Mesenteric fat pad (tissue), 1 donor: ENCODE data around the gene FAM149B1. TPM values are rescaled to one million over a fixed set of nuclear protein-coding genes. Genes with fewer than 3 reads are reported as not detected.

Source experiments
- DNase-seq: peaks from one replicate; pipeline ENCODE4 v3.0.0-alpha.2; 2020; ENCODE audit warnings: low spot score
- total RNA-seq: library from RNA; stranded (reverse); fragmentation: NEBNext Ultra II Directional; extraction: Animal tissue kit (Norgen Biotek cat#: 25700); gene quantifications from one replicate; pipeline ENCODE4 v1.2.1, GENCODE V29; 2021
- donor health status: DM: yes; HTN: yes; CAD: no.

Gene FAM149B1
- total RNA-seq, 1 donor from 2014 or later: 18.1 TPM

GRCh38 chr10:73172867-73173266, 4.9 kb downstream of the FAM149B1 start:
- no peak for DNase-seq

GRCh38 chr10:73174148-73174925, 6.4 kb downstream of the FAM149B1 start:
- DNase-seq: no peak

- no peak for DNase-seq
These were observed 14.6 kb downstream of the FAM149B1 start for GRCh38 chr10:73182568-73182967.

GRCh38 chr10:73183667-73184281, 15.9 kb downstream of the FAM149B1 start:
- no peak for DNase-seq

- DNase-seq: no peak
These were observed 18.3 kb downstream of the FAM149B1 start for GRCh38 chr10:73186266-73186665.

- DNase-seq: no peak
These were observed 22.3 kb downstream of the FAM149B1 start for GRCh38 chr10:73190188-73190587.

GRCh38 chr10:73205081-73205480, 37.2 kb downstream of the FAM149B1 start:
- no peak for DNase-seq

- DNase-seq: no peak
These were observed 38.0 kb downstream of the FAM149B1 start for GRCh38 chr10:73205890-73206289.

GRCh38 chr10:73206385-73206784, 38.5 kb downstream of the FAM149B1 start:
- no peak for DNase-seq

GRCh38 chr10:73207883-73208282, 40.0 kb downstream of the FAM149B1 start:
- DNase-seq: no peak

GRCh38 chr10:73209705-73210104, 41.8 kb downstream of the FAM149B1 start:
- no peak for DNase-seq

GRCh38 chr10:73210395-73211105, 42.6 kb downstream of the FAM149B1 start:
- no peak for DNase-seq

- DNase-seq: no peak
These were observed 43.3 kb downstream of the FAM149B1 start for GRCh38 chr10:73211106-73211811.

GRCh38 chr10:73215749-73216148, 47.8 kb downstream of the FAM149B1 start:
- DNase-seq: no peak

GRCh38 chr10:73217628-73218027, 49.7 kb downstream of the FAM149B1 start:
- DNase-seq: no peak

GRCh38 chr10:73218431-73219191, 50.7 kb downstream of the FAM149B1 start:
- no peak for DNase-seq

GRCh38 chr10:73219384-73219783, 51.5 kb downstream of the FAM149B1 start:
- no peak for DNase-seq

- no peak for DNase-seq
These were observed 53.1 kb downstream of the FAM149B1 start for GRCh38 chr10:73220989-73221388.

GRCh38 chr10:73225518-73225917, 57.6 kb downstream of the FAM149B1 start:
- DNase-seq: no peak

GRCh38 chr10:73226663-73227062, 58.7 kb downstream of the FAM149B1 start:
- no peak for DNase-seq

- no peak for DNase-seq
These were observed 60.3 kb downstream of the FAM149B1 start for GRCh38 chr10:73228247-73228646.
